ENCODE data around the gene APCDD1L. TPM values are rescaled to one million over a fixed set of nuclear protein-coding genes. Genes with fewer than 3 reads are reported as not detected.

APCDD1L gene
- polyA plus RNA-seq, 4 donors: 0.10 to 0.46 TPM; not detected in 2

- no peak for FAIRE-seq
- no peak for DNase-seq
- Histone ChIP-seq H3K27ac (ENCODE audit: low read depth in 1 of 3, low read length in 2 of 3) (no peak overlapping the region), H3K4me3 (ENCODE audit: low read depth in 1 of 3, low read length in 3 of 3) (no peak overlapping the region), H3K9me3 (ENCODE audit: control insufficient read depth in 2 of 2, insufficient read depth in 1 of 2, low read depth in 1 of 2, low read length in 1 of 2) (no peaks in the 10 kb centered on the region), H3K27me3 (ENCODE audit: control insufficient read depth in 3 of 3, insufficient read depth in 3 of 3, low read length in 3 of 3) (no peaks in the 10 kb centered on the region), H3K36me3 (ENCODE audit: control insufficient read depth in 3 of 3, insufficient read depth in 2 of 3, low read depth in 1 of 3, low read length in 3 of 3) (peaks cover 0 to 19% (median 2%) of the 10 kb centered on the region in 3 donors), H3K4me1 (ENCODE audit: control insufficient read depth in 3 of 3, insufficient read depth in 2 of 3, low read depth in 1 of 3, low read length in 2 of 3) (no peaks in the 10 kb centered on the region)
- WGBS, 3 donors: 67 to 75% (median 67%) methylated on average over 10 of the region's 10 CpGs
These were observed 64.9 kb downstream of the APCDD1L start for GRCh38 chr20:58450254-58450653.

GRCh38 chr20:58449681-58450221, 65.4 kb downstream of the APCDD1L start:
- FAIRE-seq: no peak

GRCh38 chr20:58448958-58449357, 66.2 kb downstream of the APCDD1L start:
- H3K27me3 ChIP-seq (ENCODE audit: control insufficient read depth in 3 of 3, insufficient read depth in 3 of 3, low read length in 3 of 3): no peaks in the 10 kb centered on the region
- H3K4me3 ChIP-seq (ENCODE audit: low read depth in 1 of 3, low read length in 3 of 3): no peak overlapping the region
- H3K4me1 ChIP-seq (ENCODE audit: control insufficient read depth in 3 of 3, insufficient read depth in 2 of 3, low read depth in 1 of 3, low read length in 2 of 3): no peaks in the 10 kb centered on the region
- 65 to 72% (median 70%) methylated on average over 4 of the region's 4 CpGs for WGBS, 3 donors
- H3K36me3 ChIP-seq (ENCODE audit: control insufficient read depth in 3 of 3, insufficient read depth in 2 of 3, low read depth in 1 of 3, low read length in 3 of 3): peaks cover 2 to 25% (median 8%) of the 10 kb centered on the region in 3 donors
- FAIRE-seq: no peak
- no peak overlapping the region for H3K27ac ChIP-seq (ENCODE audit: low read depth in 1 of 3, low read length in 2 of 3)
- DNase-seq: no peak
- no peaks in the 10 kb centered on the region for H3K9me3 ChIP-seq (ENCODE audit: control insufficient read depth in 2 of 2, insufficient read depth in 1 of 2, low read depth in 1 of 2, low read length in 1 of 2)

More at GRCh38 chr20:58449681-58450221, 65.4 kb downstream of the APCDD1L start:
- Histone ChIP-seq H3K4me3 (ENCODE audit: low read depth in 1 of 3, low read length in 3 of 3) (no peak overlapping the region), H3K27ac (ENCODE audit: low read depth in 1 of 3, low read length in 2 of 3) (no peak overlapping the region), H3K9me3 (ENCODE audit: control insufficient read depth in 2 of 2, insufficient read depth in 1 of 2, low read depth in 1 of 2, low read length in 1 of 2) (no peaks in the 10 kb centered on the region), H3K4me1 (ENCODE audit: control insufficient read depth in 3 of 3, insufficient read depth in 2 of 3, low read depth in 1 of 3, low read length in 2 of 3) (no peaks in the 10 kb centered on the region), H3K27me3 (ENCODE audit: control insufficient read depth in 3 of 3, insufficient read depth in 3 of 3, low read length in 3 of 3) (no peaks in the 10 kb centered on the region), H3K36me3 (ENCODE audit: control insufficient read depth in 3 of 3, insufficient read depth in 2 of 3, low read depth in 1 of 3, low read length in 3 of 3) (peaks cover 2 to 20% (median 3%) of the 10 kb centered on the region in 3 donors)
- no peak for DNase-seq
- WGBS, 3 donors: 46 to 60% (median 57%) methylated on average over 10 of the region's 10 CpGs

GRCh38 chr20:58447511-58448391, 67.4 kb downstream of the APCDD1L start:
- FAIRE-seq (no peak), DNase-seq (peak; percentile 66 to 72)
- Histone ChIP-seq H3K27me3 (ENCODE audit: control insufficient read depth in 3 of 3, insufficient read depth in 3 of 3, low read length in 3 of 3) (no peaks in the 10 kb centered on the region), H3K27ac (ENCODE audit: low read depth in 1 of 3, low read length in 2 of 3) (no peak overlapping the region), H3K4me1 (ENCODE audit: control insufficient read depth in 3 of 3, insufficient read depth in 2 of 3, low read depth in 1 of 3, low read length in 2 of 3) (no peaks in the 10 kb centered on the region), H3K36me3 (ENCODE audit: control insufficient read depth in 3 of 3, insufficient read depth in 2 of 3, low read depth in 1 of 3, low read length in 3 of 3) (peaks cover 2 to 29% (median 8%) of the 10 kb centered on the region in 3 donors), H3K9me3 (ENCODE audit: control insufficient read depth in 2 of 2, insufficient read depth in 1 of 2, low read depth in 1 of 2, low read length in 1 of 2) (no peaks in the 10 kb centered on the region), H3K4me3 (ENCODE audit: low read depth in 1 of 3, low read length in 3 of 3) (no peak overlapping the region)
- WGBS, 3 donors: 67 to 70% (median 68%) methylated on average over 10 of the region's 10 CpGs

- 85 to 92% (median 89%) methylated on average over 7 of the region's 7 CpGs for WGBS, 3 donors
- no peaks in the 10 kb centered on the region for H3K9me3 ChIP-seq (ENCODE audit: control insufficient read depth in 2 of 2, insufficient read depth in 1 of 2, low read depth in 1 of 2, low read length in 1 of 2)
- no peak for DNase-seq
- no peak for FAIRE-seq
- H3K4me3 ChIP-seq (ENCODE audit: low read depth in 1 of 3, low read length in 3 of 3): no peak overlapping the region
- H3K4me1 ChIP-seq (ENCODE audit: control insufficient read depth in 3 of 3, insufficient read depth in 2 of 3, low read depth in 1 of 3, low read length in 2 of 3): no peaks in the 10 kb centered on the region
- H3K27me3 ChIP-seq (ENCODE audit: control insufficient read depth in 3 of 3, insufficient read depth in 3 of 3, low read length in 3 of 3): no peaks in the 10 kb centered on the region
- H3K27ac ChIP-seq (ENCODE audit: low read depth in 1 of 3, low read length in 2 of 3): no peak overlapping the region
- H3K36me3 ChIP-seq (ENCODE audit: control insufficient read depth in 3 of 3, insufficient read depth in 2 of 3, low read depth in 1 of 3, low read length in 3 of 3): peaks cover 2 to 32% (median 11%) of the 10 kb centered on the region in 3 donors
These were observed 68.3 kb downstream of the APCDD1L start for GRCh38 chr20:58446960-58447265.

GRCh38 chr20:58446264-58446959, 68.8 kb downstream of the APCDD1L start:
- Histone ChIP-seq H3K4me1 (ENCODE audit: control insufficient read depth in 3 of 3, insufficient read depth in 2 of 3, low read depth in 1 of 3, low read length in 2 of 3) (no peaks in the 10 kb centered on the region), H3K27me3 (ENCODE audit: control insufficient read depth in 3 of 3, insufficient read depth in 3 of 3, low read length in 3 of 3) (no peaks in the 10 kb centered on the region), H3K36me3 (ENCODE audit: control insufficient read depth in 3 of 3, insufficient read depth in 2 of 3, low read depth in 1 of 3, low read length in 3 of 3) (peaks cover 2 to 29% (median 11%) of the 10 kb centered on the region in 3 donors), H3K9me3 (ENCODE audit: control insufficient read depth in 2 of 2, insufficient read depth in 1 of 2, low read depth in 1 of 2, low read length in 1 of 2) (no peaks in the 10 kb centered on the region), H3K4me3 (ENCODE audit: low read depth in 1 of 3, low read length in 3 of 3) (no peak overlapping the region), H3K27ac (ENCODE audit: low read depth in 1 of 3, low read length in 2 of 3) (no peak overlapping the region)
- WGBS, 3 donors: 86 to 87% (median 86%) methylated on average over 6 of the region's 6 CpGs
- FAIRE-seq (no peak), DNase-seq (no peak)

- Histone ChIP-seq H3K36me3 (ENCODE audit: control insufficient read depth in 3 of 3, insufficient read depth in 2 of 3, low read depth in 1 of 3, low read length in 3 of 3) (peaks cover 2 to 32% (median 13%) of the 10 kb centered on the region in 3 donors), H3K4me3 (ENCODE audit: low read depth in 1 of 3, low read length in 3 of 3) (no peak overlapping the region), H3K27ac (ENCODE audit: low read depth in 1 of 3, low read length in 2 of 3) (no peak overlapping the region), H3K9me3 (ENCODE audit: control insufficient read depth in 2 of 2, insufficient read depth in 1 of 2, low read depth in 1 of 2, low read length in 1 of 2) (no peaks in the 10 kb centered on the region), H3K27me3 (ENCODE audit: control insufficient read depth in 3 of 3, insufficient read depth in 3 of 3, low read length in 3 of 3) (no peaks in the 10 kb centered on the region), H3K4me1 (ENCODE audit: control insufficient read depth in 3 of 3, insufficient read depth in 2 of 3, low read depth in 1 of 3, low read length in 2 of 3) (no peaks in the 10 kb centered on the region)
- WGBS, 3 donors: 92 to 98% (median 95%) methylated on average over 5 of the region's 5 CpGs
- no peak for DNase-seq
- no peak for FAIRE-seq
These were observed 70.4 kb downstream of the APCDD1L start for GRCh38 chr20:58444746-58445255.

- no peak for FAIRE-seq
These were observed 73.5 kb downstream of the APCDD1L start for GRCh38 chr20:58441723-58442122.

More at GRCh38 chr20:58441723-58442122, 73.5 kb downstream of the APCDD1L start:
- Histone ChIP-seq H3K27me3 (ENCODE audit: control insufficient read depth in 3 of 3, insufficient read depth in 3 of 3, low read length in 3 of 3) (no peaks in the 10 kb centered on the region), H3K4me3 (ENCODE audit: low read depth in 1 of 3, low read length in 3 of 3) (no peak overlapping the region), H3K36me3 (ENCODE audit: control insufficient read depth in 3 of 3, insufficient read depth in 2 of 3, low read depth in 1 of 3, low read length in 3 of 3) (peaks cover 2 to 28% (median 18%) of the 10 kb centered on the region in 3 donors), H3K4me1 (ENCODE audit: control insufficient read depth in 3 of 3, insufficient read depth in 2 of 3, low read depth in 1 of 3, low read length in 2 of 3) (peaks cover 0 to 7% (median 5%) of the 10 kb centered on the region in 3 donors), H3K9me3 (ENCODE audit: control insufficient read depth in 2 of 2, insufficient read depth in 1 of 2, low read depth in 1 of 2, low read length in 1 of 2) (no peaks in the 10 kb centered on the region), H3K27ac (ENCODE audit: low read depth in 1 of 3, low read length in 2 of 3) (no peak overlapping the region)
- no peak for DNase-seq
